Measurements from ENCODE around the gene RPL10A.

DNA sequence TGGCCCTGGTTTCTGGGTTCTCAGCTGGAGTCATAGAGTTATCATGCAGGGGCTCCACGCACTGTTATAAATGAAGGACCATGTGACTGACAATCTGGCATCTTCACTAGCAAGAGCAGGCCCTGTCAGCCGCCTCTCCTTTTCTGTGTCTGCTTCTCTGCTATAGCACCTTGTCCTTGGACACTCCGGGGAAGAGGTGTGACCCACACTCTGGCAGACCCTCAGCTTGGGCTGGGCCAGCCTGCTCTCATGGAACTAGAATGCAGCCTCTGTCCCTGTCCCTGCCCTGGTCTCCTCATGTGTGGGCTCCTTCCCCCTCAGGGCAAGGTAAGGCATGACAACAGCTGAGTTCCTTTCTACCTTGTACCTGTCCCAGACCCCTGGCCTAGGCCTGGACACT, 27.0 kb upstream of the RPL10A start:
- TF ChIP-seq CTCF (IDR thresholded peaks at IDR 0.05) (no peak), POLR2AphosphoS5 (IDR thresholded peaks at IDR 0.05) (no peak)

All from transverse colon (tissue), 4 donors.